HG02852 (cell line): Measurements from ENCODE around the gene ANXA3.
"Not testable (repeated sequence)": the region's sequence is repeated elsewhere in the genome, so short reads cannot be mapped to it uniquely, and the experiment has no call there.

Source experiments
- ATAC-seq: cut with Tn5 transposase; IDR thresholded peaks from one replicate; pipeline ENCODE4 v1.9.1; 2021; ENCODE audit warnings: mild to moderate bottlenecking, moderate library complexity; ENCODE audit not compliant: unreplicated experiment

Gene ANXA3

DNA sequence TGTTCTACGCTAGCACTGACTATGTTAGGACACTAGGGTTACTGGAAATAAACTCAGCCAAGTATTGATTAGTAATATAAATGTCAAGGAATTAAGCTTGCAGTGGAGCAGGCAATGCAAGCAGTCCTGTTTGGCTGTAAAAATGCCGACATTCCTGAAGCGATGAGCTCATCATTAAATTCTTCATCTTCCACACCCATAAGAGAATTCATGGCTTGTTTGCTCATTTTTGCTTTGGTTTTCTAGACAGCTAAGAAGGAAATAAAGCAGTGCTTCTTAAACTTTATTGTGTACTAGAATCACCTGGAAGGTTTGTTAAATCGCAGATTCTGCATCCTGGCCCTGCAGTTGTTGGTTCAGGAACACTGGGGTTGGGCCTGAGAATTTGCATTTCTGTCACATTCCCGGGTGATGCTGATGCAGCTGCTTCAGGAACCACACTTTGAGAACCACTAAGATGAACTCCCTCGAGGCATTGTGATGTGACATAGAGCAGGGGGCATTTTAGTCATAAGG lies 17.8 kb downstream of the ANXA3 start:
- no peak for ATAC-seq

DNA sequence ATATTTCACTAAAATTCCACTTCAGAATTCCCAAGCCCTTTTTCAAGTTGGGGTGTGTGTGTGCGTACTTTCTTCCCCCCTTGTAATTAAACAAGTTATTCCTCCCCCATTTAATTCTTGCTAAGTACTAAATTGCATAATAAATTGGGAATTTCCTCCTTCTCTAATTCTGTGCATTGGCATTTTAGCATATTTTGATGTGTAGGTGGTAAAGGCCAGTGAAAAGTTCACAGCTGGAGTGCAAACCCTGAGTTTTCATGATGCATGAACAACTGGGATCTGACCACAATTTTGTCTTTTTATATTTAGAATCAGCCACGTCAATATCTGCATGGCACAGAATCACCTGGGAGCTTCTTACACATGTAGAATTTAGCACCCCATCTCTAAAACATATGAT lies 18.5 kb downstream of the ANXA3 start:
- no peak for ATAC-seq

DNA sequence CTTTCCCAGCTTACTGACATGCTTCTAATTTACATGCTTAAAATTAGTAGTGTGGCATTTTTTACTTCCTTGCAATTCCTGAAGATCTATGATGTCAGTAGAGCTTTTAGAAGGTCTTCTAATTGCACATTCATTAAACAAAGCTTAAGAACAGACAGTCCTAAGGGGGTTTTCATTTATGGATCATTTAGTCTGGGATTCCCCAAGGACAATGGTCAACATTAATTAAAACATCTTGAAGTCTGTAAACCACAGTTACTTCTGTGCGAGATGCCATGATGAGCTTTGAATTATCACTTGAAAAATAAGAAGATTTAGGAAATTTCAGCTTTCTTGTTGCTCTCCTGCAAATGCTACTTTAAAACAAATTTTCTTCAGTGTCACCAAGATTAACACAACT lies 20.2 kb downstream of the ANXA3 start:
- ATAC-seq: no peak

DNA sequence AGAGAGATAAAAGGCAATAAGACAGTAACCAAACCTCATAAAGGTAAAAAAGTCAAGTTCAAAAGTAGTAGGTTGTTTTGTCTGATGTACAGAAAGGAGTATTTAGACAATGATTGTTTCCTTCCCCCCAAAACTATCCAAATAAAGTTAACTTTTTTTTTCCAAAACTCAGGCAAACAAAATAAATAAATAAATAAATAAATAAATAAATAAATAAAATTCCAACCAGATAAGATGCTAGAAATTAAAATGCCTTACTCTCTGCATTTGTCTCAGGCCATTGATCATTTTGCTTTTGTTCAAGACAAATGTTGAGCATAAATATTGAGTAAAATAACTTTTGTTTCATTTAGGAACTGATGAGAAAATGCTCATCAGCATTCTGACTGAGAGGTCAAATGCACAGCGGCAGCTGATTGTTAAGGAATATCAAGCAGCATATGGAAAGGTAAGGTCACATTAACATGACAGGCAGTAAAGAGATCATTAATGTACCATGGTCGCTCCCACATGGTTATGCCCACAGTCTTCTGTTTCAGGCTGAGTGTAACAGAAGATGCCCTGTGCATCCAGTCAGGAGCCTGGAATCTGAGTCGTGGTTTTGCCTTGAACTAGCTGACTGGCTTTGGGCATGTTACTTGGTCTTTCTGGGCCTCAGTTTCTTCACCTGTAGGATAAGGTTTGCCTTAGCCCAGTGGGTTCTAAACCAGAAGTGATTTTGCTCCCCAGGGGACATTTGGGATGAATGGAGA lies 27.3 kb downstream of the ANXA3 start:
- ATAC-seq: no peak

DNA sequence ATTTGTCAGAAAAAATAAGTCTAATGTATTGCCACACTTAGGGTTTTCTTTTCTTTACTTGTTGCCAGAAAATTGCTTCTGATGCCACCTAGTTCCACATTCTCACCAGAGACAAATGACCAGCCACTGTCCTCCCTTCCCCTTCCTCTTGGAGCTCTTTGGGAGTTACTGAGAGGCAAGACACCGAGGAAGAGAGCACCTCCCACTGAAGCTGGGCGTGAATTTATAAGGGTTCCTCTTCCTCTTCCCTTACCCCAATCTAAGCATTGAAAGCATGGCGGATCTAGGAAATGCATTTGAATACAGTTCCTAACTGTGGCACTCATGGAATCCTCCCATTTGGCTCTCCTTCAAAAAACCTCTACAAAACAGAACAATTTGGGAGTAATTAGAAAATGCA lies 30.0 kb downstream of the ANXA3 start:
- ATAC-seq: no peak

DNA sequence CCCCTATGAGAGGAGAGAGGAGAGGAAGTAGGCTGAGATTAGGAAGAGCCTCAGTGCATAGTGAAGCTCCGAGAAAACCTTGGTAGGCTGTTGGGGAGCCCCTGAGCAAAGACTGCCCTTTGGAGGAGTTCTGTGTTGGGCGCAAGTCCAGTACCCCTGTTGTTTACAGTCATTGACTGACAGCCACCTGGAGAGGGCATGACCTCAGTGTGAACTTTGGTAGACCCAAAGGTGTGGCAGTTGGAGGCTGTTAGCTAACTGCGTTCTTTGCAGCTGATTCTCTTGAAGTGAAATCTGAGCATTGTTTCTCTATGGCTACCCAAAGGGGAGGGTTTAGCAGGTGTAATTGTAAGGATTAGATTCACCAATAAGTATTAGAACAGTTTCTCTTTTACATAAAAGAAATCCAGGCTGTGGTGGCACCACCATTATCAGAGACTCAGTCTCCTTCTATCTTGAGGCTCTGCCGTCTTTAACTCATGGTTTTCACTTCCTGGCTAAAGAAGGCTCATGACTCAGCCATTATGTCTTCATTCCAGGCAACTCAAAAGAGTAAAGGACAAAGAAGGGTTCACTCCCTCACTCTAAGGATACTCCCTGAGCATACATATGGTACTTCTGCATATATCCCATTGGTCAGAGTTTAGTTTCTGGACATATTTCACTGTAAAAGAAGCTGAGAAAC lies 33.4 kb downstream of the ANXA3 start:
- ATAC-seq: no peak

DNA sequence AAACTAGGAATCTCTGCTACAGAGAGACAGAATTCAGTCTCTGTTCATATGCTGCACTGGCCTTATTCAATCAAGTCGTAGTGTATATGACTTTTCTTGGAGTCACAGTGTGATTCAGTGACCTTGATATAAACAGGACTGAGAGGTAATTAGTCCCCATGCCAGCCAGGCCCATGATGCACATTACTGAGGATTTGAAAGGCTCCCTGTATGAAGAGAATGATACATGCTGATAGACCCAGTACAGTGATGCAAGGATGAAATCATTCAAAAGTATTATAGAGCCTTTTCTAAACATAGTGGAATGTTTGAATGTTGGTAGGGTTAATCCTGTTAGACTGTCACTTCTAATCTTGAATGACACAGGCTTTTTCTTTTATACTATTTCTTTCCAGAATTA lies 34.1 kb downstream of the ANXA3 start:
- no peak for ATAC-seq

DNA sequence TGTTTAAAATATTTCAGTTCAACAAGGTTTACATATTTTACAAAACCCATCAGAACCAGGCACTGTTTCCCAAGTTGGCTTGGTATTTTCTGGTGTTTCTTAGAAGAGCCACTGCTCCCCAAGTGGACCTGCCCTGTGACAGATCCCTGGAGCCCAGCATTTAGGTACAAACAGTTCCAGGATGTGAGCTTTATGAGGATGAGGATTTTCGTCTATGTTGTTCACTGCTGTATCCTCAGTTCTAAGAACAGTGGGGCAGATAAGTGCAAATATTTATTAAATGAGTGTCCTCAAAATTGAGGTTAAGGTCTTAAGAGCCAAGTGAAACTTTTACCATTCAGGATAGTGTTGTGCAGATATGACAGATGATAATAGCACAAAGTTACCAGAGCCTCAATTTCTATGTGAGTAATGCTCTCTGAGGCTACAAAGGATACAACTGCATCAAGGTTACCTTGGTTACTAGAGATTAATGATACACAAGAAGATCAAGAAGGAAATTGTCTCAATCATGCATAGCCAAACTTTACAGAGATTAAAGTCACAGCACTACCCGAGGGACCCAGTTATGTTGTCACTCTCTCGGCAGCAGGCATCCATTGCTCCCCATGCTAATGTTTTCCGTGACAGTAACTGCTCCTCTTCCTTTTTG lies 37.5 kb downstream of the ANXA3 start:
- no peak for ATAC-seq

DNA sequence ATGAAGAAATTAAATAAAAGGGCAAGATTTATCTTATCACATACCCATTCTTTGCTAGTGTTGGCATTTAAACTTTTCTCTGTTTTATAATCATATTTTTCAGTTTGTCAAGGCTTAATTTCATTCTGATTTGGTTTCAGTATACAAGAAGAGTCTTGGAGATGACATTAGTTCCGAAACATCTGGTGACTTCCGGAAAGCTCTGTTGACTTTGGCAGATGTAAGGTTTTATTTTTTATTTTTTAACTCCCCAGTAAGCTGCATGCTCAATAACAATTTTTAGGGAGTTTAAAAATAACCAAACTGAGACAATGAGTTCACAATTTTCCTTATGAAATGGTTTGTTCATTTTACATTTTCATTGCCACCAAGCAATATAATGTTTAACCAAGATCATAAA lies 39.8 kb downstream of the ANXA3 start:
- no peak for ATAC-seq

DNA sequence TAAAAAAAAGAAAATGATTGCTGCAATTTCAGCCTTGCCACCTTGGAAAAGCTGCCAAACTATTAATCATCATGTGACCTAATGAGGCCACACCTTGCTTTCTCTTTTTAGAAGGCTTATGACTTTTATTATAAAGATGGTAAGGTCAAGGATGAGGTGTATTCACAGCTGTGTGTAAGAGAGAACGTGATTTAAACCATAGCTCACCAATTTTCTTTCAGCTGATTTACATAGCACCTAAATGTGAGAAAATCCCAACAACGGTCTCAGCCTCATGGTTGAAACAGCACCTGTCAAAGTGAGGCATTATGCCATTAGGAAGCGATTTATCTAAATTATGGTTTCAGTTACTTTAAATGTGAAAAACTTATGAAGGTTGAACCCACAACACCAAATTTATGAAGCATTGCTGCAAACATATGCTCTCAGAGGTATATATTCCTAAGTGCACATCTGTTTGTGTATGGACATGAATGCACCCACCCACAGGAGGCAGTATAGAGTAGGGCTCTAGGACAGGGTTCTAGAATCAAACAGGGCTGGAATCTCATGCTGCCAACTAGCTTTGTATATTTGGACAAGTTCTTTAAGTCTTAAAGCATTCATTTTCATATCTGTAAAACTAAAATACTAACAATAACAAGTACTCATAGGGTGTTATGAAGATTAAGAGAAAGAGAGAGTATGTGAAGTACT lies 40.7 kb downstream of the ANXA3 start:
- ATAC-seq: no peak

DNA sequence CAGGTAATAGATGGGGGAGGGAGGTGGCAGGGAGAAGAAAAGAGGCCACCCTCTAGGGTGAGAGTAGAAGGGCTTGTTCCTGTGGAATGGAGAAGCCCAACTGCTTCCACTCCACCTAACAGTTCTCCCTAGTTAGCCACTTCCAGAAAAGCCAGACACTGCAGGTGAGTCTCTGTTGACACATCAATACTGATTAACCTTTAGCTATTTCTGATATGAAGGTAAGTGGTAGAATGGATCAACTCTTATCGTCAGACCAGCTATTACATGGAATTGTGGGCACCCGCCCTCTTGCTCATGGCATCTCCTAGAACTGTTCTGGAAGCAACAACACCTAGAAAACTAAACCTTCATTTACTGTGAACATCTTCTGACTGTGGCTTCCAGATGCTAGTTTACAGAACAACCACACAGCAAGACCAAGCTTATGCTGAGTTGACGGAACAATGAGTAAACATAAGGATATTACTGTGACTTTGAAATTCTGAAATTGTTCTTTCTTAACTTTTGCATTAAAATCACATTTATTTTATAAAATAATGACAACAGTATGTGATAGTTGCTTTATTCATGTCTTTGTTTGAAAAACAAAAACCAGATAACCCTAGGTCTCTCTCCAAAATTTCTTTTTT lies 44.7 kb downstream of the ANXA3 start:
- ATAC-seq: no peak

DNA sequence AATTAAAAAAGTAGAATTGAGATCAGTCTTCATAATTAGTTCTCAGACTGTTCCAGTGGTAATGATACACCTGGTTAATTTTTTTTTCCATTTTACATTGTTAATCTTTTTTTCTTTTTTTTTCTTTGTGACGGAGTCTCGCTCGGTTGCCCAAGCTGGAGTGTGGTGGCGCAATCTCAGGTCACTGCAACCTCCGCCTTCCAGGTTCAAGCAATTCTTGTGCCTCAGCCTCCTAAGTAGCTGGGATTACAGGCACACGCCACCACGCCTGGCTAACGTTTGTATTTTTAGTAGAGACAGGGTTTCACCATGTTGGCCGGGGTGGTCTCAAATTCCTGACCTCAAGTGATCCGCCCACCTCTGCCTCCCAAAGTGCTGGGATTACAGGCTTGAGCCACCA lies 46.9 kb downstream of the ANXA3 start:
- ATAC-seq: not testable (repeated sequence)

DNA sequence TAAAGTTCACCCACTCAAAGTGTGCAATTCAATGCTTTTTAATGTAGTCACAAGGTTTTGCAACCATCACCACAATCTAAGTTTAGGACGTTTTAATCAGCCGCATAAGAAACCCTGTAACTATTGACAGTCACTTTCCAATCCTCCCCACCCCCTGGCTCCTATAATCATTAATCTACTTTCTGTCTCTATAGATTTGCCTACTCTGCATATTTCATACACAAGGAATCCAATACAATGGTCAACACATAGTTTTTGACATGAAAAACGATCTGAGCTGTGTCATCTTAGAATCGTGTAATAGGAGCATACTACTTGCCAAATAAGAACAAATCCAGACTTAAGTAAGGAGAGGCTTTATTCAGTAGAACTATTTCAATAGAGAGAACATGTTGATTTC lies 47.6 kb downstream of the ANXA3 start:
- ATAC-seq: no peak

DNA sequence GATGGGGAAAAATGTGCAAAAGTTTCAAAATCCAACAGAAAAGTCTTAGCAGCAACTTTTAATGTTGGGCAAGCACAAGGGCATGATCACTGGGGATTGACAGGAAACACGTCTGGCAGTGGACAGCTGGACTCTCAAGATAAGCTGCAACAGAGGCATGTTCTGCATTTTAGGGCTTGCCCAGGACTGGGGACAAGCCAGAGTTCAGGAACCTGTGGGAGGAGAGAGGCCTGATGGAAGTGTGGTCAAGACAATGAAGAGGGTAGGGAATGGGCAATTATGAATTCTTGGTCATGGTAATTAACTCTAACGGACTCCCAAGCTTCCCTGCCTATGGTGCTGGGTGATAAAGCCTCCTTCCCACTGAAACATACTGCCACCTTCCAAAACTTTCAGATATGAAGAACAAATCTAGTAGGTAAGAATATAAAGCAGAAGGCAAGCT lies 48.4 kb downstream of the ANXA3 start:
- no peak for ATAC-seq

DNA sequence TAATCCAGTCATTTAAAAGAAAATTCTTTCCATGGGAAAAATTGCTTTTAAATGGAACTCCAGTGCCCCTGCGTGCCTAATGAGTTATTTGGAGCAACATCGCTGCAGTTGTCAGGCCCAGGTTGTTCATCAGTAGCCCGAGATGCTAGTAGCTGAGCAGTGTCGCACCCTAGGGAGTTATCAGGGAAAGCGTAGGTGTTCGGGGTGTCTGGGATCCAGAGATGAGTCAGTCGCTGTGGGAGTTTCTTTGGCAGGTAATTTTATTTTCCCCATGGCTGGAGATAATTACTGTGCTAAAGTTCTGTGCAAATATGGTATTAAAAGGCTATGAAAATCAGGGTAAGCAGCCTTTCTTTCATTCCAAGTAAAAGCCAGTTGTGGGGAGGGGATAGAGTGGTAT lies 49.4 kb downstream of the ANXA3 start:
- peak; percentile 91 for ATAC-seq

DNA sequence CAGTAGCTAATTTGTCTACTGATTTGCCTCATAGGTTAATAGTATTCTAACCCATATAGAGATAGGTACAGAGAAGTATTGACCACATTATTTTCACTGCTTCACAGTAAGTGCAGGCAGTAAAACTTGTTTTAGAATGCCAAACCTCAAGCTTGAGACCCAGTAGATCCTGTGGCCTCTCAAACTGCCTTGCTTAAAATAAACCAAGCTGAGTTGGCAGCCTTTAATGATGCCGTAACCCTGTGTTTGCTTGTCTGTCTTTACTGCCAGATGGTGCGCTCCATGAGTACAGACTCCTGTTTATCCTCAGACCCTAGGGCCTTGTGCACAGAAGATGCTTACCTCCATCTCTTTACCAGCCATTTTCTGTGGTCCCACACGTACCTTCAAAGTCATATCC lies 50.8 kb downstream of the ANXA3 start:
- no peak for ATAC-seq

DNA sequence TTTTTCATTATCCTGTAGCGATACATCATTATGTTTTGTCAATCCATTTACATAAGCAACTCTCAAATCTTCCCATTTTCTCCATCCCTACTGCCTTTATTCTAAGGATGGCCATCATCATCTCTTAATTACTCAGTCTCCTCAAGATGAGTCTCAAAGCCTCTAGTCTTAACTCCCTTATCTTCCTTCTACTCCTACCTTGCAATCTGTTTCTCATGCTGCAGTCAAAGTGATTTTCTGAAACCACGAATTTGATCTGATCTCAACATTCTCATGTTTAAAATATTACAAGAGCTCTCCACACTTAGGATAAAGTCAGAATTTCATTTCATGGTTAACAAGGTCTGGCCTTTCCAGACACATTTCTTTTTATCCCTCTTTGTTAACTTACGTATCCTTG lies 51.8 kb downstream of the ANXA3 start:
- ATAC-seq: no peak

DNA sequence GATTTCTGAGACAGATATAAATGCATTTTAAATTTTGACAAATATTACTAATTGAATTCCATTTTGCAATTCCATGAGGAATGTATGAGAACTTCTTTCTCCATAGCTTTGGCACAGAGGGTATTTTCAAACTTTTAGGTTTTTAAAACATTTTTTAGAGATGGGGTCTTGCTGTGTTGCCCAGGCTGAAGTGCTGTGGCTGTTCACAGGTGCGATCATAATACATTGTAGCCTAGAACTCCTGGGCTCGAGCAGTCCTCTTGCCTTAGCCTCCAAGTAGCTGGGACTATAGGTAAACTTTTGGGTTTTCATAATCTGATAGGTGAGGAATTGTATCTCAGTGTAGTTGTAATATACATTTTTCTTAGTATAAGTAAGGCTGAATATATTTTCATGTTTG lies 53.4 kb downstream of the ANXA3 start:
- ATAC-seq: no peak

DNA sequence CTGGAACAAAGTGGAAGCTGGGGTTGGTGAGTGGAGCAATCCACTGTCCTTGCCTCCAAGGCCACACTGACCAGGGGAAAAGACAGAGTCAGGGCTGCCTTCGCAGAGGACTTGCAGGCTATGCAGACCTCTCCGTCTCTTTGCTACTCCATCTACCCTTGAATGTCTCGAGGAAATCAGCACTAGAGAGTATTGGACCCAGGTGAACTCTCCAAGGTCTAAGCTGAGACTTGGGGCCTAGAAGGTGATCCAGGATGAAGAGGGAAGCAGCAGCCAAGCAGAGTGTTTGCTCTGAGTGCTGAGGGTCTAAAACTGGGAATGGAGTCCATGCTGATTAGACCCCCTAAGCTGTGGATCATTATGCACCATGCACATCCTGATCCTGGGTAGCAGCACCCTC lies 54.5 kb downstream of the ANXA3 start:
- ATAC-seq: no peak

DNA sequence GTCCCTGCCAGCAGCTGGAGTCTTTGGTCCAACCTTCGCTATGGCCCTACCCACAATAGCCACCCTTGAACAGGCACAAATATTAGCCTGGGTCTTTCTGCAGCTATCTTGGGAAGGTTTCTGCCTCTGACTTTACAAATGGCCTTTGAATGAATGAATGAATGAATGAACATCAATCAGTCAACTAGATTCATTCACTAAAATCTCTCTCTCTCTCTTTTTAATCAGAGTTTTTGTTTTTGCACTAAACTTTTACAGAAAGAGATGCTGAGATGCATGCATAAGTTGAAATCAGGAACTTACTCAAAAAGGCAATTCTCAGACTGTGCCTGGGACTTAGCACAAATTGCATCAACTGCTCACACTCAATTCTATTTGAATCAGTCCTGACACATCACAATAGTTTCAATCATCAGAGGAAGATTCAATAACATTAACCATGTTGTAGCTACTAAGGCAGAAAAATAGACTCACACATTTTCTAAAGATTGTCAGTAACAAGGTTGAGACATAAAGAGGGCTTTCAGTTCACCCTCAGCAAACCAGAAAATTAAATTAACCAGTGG lies 55.0 kb downstream of the ANXA3 start:
- no peak for ATAC-seq

DNA sequence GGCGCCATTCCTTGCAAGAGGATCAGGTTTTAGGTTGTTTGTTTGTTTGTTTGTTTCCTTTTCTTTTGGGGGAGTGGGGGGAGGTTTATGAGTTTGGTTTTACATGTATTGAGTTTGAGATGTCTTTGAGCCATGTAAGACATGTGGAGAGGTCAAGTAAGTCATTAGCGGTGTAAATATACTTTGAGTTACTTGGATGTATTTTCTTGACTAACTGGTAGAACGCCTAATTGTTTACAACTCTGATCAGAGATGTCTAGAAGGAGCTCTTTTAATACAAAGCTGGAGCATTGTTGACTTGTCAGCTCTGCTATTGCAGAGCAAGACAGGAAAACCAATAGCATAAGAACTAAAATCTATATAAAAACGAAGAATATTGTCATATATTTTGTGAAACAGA lies 57.1 kb downstream of the ANXA3 start:
- ATAC-seq: no peak
